GM12801 (cell line): Measurements from ENCODE around the gene SYNDIG1.

Experiments
- CTCF ChIP-seq: IDR thresholded peaks from one replicate; pipeline ENCODE4 v1.5.1; 2011; ENCODE audit warnings: control low read depth; ENCODE audit not compliant: insufficient read length; ENCODE audit errors: extremely low read depth

SYNDIG1 gene

GRCh38 chr20:24659835-24660234 lies 190.4 kb downstream of the SYNDIG1 start:
- TF ChIP-seq CTCF, result no peak

- no peak for TF ChIP-seq CTCF
These were observed 191.2 kb downstream of the SYNDIG1 start for GRCh38 chr20:24660651-24661050.

GRCh38 chr20:24661255-24661654 lies 191.8 kb downstream of the SYNDIG1 start:
- TF ChIP-seq CTCF, result no peak

- TF ChIP-seq CTCF, result no peak
These were observed 192.9 kb downstream of the SYNDIG1 start for GRCh38 chr20:24662322-24662721.

GRCh38 chr20:24662752-24663365 lies 193.4 kb downstream of the SYNDIG1 start:
- no peak for TF ChIP-seq CTCF

GRCh38 chr20:24663496-24663895 lies 194.1 kb downstream of the SYNDIG1 start:
- no peak for TF ChIP-seq CTCF

GRCh38 chr20:24664266-24664986 lies 195.0 kb downstream of the SYNDIG1 start:
- no peak for TF ChIP-seq CTCF
